IMR-90 (cell line): ENCODE measurements around the gene SPATA33. TPM values are rescaled to one million over a fixed set of nuclear protein-coding genes. Genes with fewer than 3 reads are reported as not detected.

Source experiments
- ATAC-seq: fragments of 200-7000 bp; cut with Tn5 transposase; 2 replicates; pipeline ENCODE4 v1.9.1; 2020; ENCODE audit warnings: low read depth, mild to moderate bottlenecking, moderate library complexity
- BruUV-seq: library from RNA; stranded (reverse); fragments of 400-500 nt; replicated peaks from 2 replicates; lab custom pipeline; 2021; lab: Mats Ljungman, UMichigan
- CTCF ChIA-PET: fragments of 300-600 bp; formaldehyde crosslinking; extraction: SDS; loops from one replicate; lab custom pipeline; 2021; ENCODE audit warnings: antibody characterized with exemption; lab: Yijun Ruan, JAX
- POLR2A ChIA-PET: fragments of 300-600 bp; sonication (Branson Sonifier 250); formaldehyde crosslinking; loops from one replicate; lab custom pipeline; 2022; ENCODE audit warnings: antibody characterized with exemption; ENCODE audit not compliant: unreplicated experiment; lab: Charles Lee
- DNase-seq: peaks from one replicate; pipeline ENCODE4 v3.0.0; 2013
- H2AFZ ChIP-seq: replicated peaks from 2 replicates; pipeline ENCODE3; 2013; ENCODE audit warnings: low read length, mild to moderate bottlenecking; ENCODE audit not compliant: poor library complexity
- H2AK5ac ChIP-seq: 2 replicates; pipeline ENCODE4 v1.6.1; 2013; ENCODE audit warnings: low read depth, low read length, inconsistent platforms
- H2AK9ac ChIP-seq: replicated peaks from 2 replicates; pipeline ENCODE3; 2013; ENCODE audit warnings: mild to moderate bottlenecking, low read depth, low read length, moderate library complexity; ENCODE audit not compliant: poor library complexity
- H2BK120ac ChIP-seq: 2 replicates; pipeline ENCODE4 v1.6.1; 2013; ENCODE audit warnings: low read depth, low read length, inconsistent platforms
- H2BK15ac ChIP-seq: 3 replicates; pipeline ENCODE4 v1.6.1; 2013; ENCODE audit warnings: low read depth, low read length, inconsistent platforms
- H2BK20ac ChIP-seq: 2 replicates; pipeline ENCODE4 v1.6.1; 2013; ENCODE audit warnings: low read depth, mild to moderate bottlenecking, inconsistent platforms, low read length, moderate library complexity
- H2BK5ac ChIP-seq: 2 replicates; pipeline ENCODE4 v1.6.1; 2013; ENCODE audit warnings: mild to moderate bottlenecking, low read depth, low read length, inconsistent platforms; ENCODE audit not compliant: poor library complexity, severe bottlenecking
- H3K14ac ChIP-seq: replicated peaks from 2 replicates; pipeline ENCODE4 v1.6.1; 2013; ENCODE audit warnings: low read depth, low read length, inconsistent platforms
- H3K18ac ChIP-seq: 2 replicates; pipeline ENCODE4 v1.6.1; 2013; ENCODE audit warnings: low read depth, low read length, control low read depth
- H3K23ac ChIP-seq: 2 replicates; pipeline ENCODE4 v1.6.1; 2013; ENCODE audit warnings: low read depth, low read length, inconsistent platforms
- H3K27ac ChIP-seq: 2 replicates; pipeline ENCODE4 v1.5.1; 2013; ENCODE audit warnings: mild to moderate bottlenecking, control low read depth, low read length; ENCODE audit not compliant: insufficient read depth
- H3K27me3 ChIP-seq: 2 replicates; pipeline ENCODE4 v1.6.1; 2013; ENCODE audit warnings: low read length; ENCODE audit not compliant: control insufficient read depth, insufficient read depth
- H3K36me3 ChIP-seq: 2 replicates; pipeline ENCODE4 v1.6.1; 2013; ENCODE audit warnings: low read length, mixed read lengths; ENCODE audit not compliant: control insufficient read depth, insufficient read depth
- H3K4ac ChIP-seq: 2 replicates; pipeline ENCODE4 v1.6.1; 2013; ENCODE audit warnings: low read depth, low read length, inconsistent platforms
- H3K4me1 ChIP-seq: 2 replicates; pipeline ENCODE4 v1.6.1; 2013; ENCODE audit warnings: low read length, mixed read lengths; ENCODE audit not compliant: control insufficient read depth, insufficient read depth
- H3K4me2 ChIP-seq: 2 replicates; pipeline ENCODE4 v1.6.1; 2013; ENCODE audit warnings: low read depth, mild to moderate bottlenecking, control low read depth, low read length, moderate library complexity
- H3K4me3 ChIP-seq: 2 replicates; pipeline ENCODE4 v1.5.1; 2013; ENCODE audit warnings: low read depth, mild to moderate bottlenecking, control low read depth, low read length, moderate library complexity; ENCODE audit not compliant: insufficient read depth
- H3K56ac ChIP-seq: 2 replicates; pipeline ENCODE4 v1.6.1; 2013; ENCODE audit warnings: low read length, inconsistent platforms; ENCODE audit not compliant: insufficient read depth; ENCODE audit errors: extremely low read depth
- H3K79me1 ChIP-seq, 2 experiments: 2 replicates each; pipeline ENCODE4 v1.6.1; 2013; ENCODE audit warnings: low read length in 2 of 2, inconsistent platforms in 1 of 2, low read depth in 1 of 2
- H3K9ac ChIP-seq: 2 replicates; pipeline ENCODE4 v1.6.1; 2013; ENCODE audit warnings: low read depth, low read length, control low read depth
- H3K9me1 ChIP-seq: 2 replicates; pipeline ENCODE4 v1.6.1; 2013; ENCODE audit warnings: low read length, inconsistent platforms; ENCODE audit not compliant: insufficient read depth
- H3K9me3 ChIP-seq: 2 replicates; pipeline ENCODE4 v1.6.1; 2013; ENCODE audit warnings: low read length; ENCODE audit not compliant: control insufficient read depth, insufficient read depth
- H4K20me1 ChIP-seq: 2 replicates; pipeline ENCODE4 v1.6.1; 2013; ENCODE audit warnings: low read length, inconsistent platforms; ENCODE audit not compliant: insufficient read depth
- H4K5ac ChIP-seq: 2 replicates; pipeline ENCODE4 v1.6.1; 2013; ENCODE audit warnings: mild to moderate bottlenecking, low read depth, low read length, control low read depth
- H4K8ac ChIP-seq, 2 experiments: 2 replicates each; pipeline ENCODE4 v1.6.1; 2013; ENCODE audit warnings: low read depth in 2 of 2, low read length in 2 of 2, control low read depth in 1 of 2, inconsistent platforms in 1 of 2
- H4K91ac ChIP-seq: 2 replicates; pipeline ENCODE4 v1.6.1; 2013; ENCODE audit warnings: low read depth, low read length, inconsistent platforms; ENCODE audit not compliant: insufficient read depth
- BHLHE40 ChIP-seq: fragments of 150-350 bp; IDR thresholded peaks from 2 replicates; pipeline ENCODE4 v1.6.1; 2016; ENCODE audit warnings: mild to moderate bottlenecking, low read depth, low read length
- CEBPB ChIP-seq: IDR thresholded peaks from 2 replicates; pipeline ENCODE4 v1.6.1; 2012; ENCODE audit warnings: low read depth, low read length, improper control_type of control experiment
- CHD1 ChIP-seq: IDR thresholded peaks from 2 replicates; pipeline ENCODE4 v1.6.1; 2012; ENCODE audit warnings: low read depth, low read length, improper control_type of control experiment
- FOS ChIP-seq: fragments of 150-350 bp; IDR thresholded peaks from 2 replicates; pipeline ENCODE4 v1.6.1; 2016; ENCODE audit warnings: low read depth, low read length
- MAFK ChIP-seq: IDR thresholded peaks from 2 replicates; pipeline ENCODE4 v1.6.1; 2012; ENCODE audit warnings: low read depth, low read length, improper control_type of control experiment
- MAZ ChIP-seq: IDR thresholded peaks from 2 replicates; pipeline ENCODE4 v1.6.1; 2012; ENCODE audit warnings: low read depth, mild to moderate bottlenecking, low read length, improper control_type of control experiment, moderate library complexity, borderline replicate concordance
- MXI1 ChIP-seq: IDR thresholded peaks from 2 replicates; pipeline ENCODE4 v1.6.1; 2012; ENCODE audit warnings: low read depth, mild to moderate bottlenecking, low read length, moderate library complexity, borderline replicate concordance
- NFE2L2 ChIP-seq: fragments of 150-350 bp; IDR thresholded peaks from 2 replicates; pipeline ENCODE4 v1.6.1; 2016; ENCODE audit warnings: low read depth, mild to moderate bottlenecking, low read length
- POLR2A ChIP-seq: IDR thresholded peaks from 2 replicates; pipeline ENCODE4 v1.6.1; 2012; ENCODE audit warnings: mild to moderate bottlenecking, low read depth, low read length
- RAD21 ChIP-seq: IDR thresholded peaks from 2 replicates; pipeline ENCODE4 v1.6.1; 2012; ENCODE audit warnings: low read length, improper control_type of control experiment
- RCOR1 ChIP-seq: IDR thresholded peaks from 2 replicates; pipeline ENCODE4 v1.6.1; 2012; ENCODE audit warnings: mild to moderate bottlenecking, low read length, improper control_type of control experiment; ENCODE audit not compliant: insufficient replicate concordance
- RFX5 ChIP-seq: IDR thresholded peaks from 2 replicates; pipeline ENCODE4 v1.8.0; 2012; ENCODE audit warnings: low read depth, mild to moderate bottlenecking, low read length, moderate library complexity
- SMC3 ChIP-seq: fragments of 150-350 bp; IDR thresholded peaks from 2 replicates; pipeline ENCODE4 v1.6.1; 2016; ENCODE audit warnings: low read depth, mild to moderate bottlenecking, antibody characterized with exemption, low read length, moderate library complexity
- WGBS, 2 experiments: methylation state at CpG; one replicate each; pipeline versions ENCODE4 v1.1.5 to v1.1.7; 2013; ENCODE audit warnings: missing lambda C conversion rate in 2 of 2; ENCODE audit not compliant: insufficient read length in 1 of 2; ENCODE audit errors: extremely low coverage in 2 of 2; 5-methylcytosine and 5-hydroxymethylcytosine counted together
- dilution Hi-C: fragments of 300-500 bp; cut with HindIII; formaldehyde crosslinking; loops from one replicate; pipeline ENCODE4 v1.14.3; 2018; ENCODE audit warnings: low sequenced_read_pairs; ENCODE audit not compliant: unreplicated experiment
- in situ Hi-C: fragments of 300-500 bp; cut with MboI; formaldehyde crosslinking; loops from 3 replicates; pipeline ENCODE4 v1.14.3; 2019; ENCODE audit warnings: low sequenced_read_pairs, inconsistent platforms, mixed read lengths
- intact Hi-C: fragments of 100-400 bp; cut with micrococcal nuclease; formaldehyde crosslinking; loops from 2 replicates; pipeline ENCODE4 v1.10.0; 2022
- polyA plus RNA-seq, 3 experiments: library from polyadenylated mRNA; depleted of rRNA; stranded (reverse); fragments of >200 nt; gene quantifications; 2 replicates each; pipeline ENCODE4 v1.2.3, GENCODE V29; 2012; ENCODE audit warnings: low replicate concordance in 1 of 3
- total RNA-seq: library from RNA; depleted of rRNA; stranded (reverse); fragments of >200 nt; gene quantifications from 2 replicates; pipeline ENCODE4 v1.2.3, GENCODE V29; 2012
- TF ChIP-seq, protein P1 (sequence below): fragments of 150-350 bp; IDR thresholded peaks from 2 replicates; pipeline ENCODE4 v1.6.1; 2016; ENCODE audit warnings: low read depth, mild to moderate bottlenecking, low read length, moderate library complexity, borderline replicate concordance
- TF ChIP-seq, protein P2 (sequence below): fragments of 150-350 bp; IDR thresholded peaks from 2 replicates; pipeline ENCODE4 v1.6.1; 2017; ENCODE audit warnings: mild to moderate bottlenecking, antibody characterized with exemption, low read length, low read depth
- TF ChIP-seq, protein P3 (sequence below): conservative IDR thresholded peaks from 2 replicates; pipeline ENCODE4 v1.5.1; 2012; ENCODE audit warnings: mild to moderate bottlenecking, low read depth, low read length, improper control_type of control experiment

Gene SPATA33
- total and polyA plus RNA-seq, 2 of the 4 experiments (the other 2 are of a cell fraction), result 0.90 to 3.4 TPM

DNA sequence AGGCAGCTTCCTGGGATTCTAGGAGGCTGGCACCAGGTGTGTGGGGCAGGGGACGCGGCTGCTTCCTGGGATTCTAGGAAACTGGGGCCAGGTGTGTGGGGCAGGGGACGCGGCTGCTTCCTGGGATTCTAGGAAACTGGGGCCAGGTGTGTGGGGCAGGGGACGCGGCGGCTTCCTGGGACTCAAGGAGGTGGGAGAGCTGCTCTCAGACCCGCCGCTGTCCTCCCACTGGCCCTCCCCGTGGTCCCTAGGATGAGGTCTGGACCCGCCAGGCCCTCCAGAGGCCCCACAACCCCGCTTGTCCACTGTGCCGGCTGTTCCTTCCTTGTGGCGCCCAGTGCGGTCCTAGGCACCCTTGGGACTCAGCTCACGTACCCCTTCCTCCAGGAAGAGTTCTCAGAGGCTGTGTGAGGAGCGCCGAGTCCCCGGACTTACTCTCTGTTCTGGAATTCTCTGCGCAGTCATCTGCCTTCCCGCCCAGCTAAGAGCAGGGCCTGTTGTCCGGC lies 43.6 kb upstream of the SPATA33 start:
- TF ChIP-seq MAZ, result no peak
- TF ChIP-seq MAFK, result no peak
- no peak for TF ChIP-seq FOS
- no peak for TF ChIP-seq SMC3
- TF ChIP-seq, protein P1, sequence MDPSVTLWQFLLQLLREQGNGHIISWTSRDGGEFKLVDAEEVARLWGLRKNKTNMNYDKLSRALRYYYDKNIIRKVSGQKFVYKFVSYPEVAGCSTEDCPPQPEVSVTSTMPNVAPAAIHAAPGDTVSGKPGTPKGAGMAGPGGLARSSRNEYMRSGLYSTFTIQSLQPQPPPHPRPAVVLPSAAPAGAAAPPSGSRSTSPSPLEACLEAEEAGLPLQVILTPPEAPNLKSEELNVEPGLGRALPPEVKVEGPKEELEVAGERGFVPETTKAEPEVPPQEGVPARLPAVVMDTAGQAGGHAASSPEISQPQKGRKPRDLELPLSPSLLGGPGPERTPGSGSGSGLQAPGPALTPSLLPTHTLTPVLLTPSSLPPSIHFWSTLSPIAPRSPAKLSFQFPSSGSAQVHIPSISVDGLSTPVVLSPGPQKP, result no peak
- no peak for TF ChIP-seq POLR2A
- TF ChIP-seq RFX5, result no peak
- no peak for TF ChIP-seq MXI1
- TF ChIP-seq CHD1, result no peak
- no peak for TF ChIP-seq NFE2L2
- TF ChIP-seq, protein P2, sequence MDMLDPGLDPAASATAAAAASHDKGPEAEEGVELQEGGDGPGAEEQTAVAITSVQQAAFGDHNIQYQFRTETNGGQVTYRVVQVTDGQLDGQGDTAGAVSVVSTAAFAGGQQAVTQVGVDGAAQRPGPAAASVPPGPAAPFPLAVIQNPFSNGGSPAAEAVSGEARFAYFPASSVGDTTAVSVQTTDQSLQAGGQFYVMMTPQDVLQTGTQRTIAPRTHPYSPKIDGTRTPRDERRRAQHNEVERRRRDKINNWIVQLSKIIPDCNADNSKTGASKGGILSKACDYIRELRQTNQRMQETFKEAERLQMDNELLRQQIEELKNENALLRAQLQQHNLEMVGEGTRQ, result no peak
- TF ChIP-seq RCOR1, result no peak
- TF ChIP-seq, protein P3, sequence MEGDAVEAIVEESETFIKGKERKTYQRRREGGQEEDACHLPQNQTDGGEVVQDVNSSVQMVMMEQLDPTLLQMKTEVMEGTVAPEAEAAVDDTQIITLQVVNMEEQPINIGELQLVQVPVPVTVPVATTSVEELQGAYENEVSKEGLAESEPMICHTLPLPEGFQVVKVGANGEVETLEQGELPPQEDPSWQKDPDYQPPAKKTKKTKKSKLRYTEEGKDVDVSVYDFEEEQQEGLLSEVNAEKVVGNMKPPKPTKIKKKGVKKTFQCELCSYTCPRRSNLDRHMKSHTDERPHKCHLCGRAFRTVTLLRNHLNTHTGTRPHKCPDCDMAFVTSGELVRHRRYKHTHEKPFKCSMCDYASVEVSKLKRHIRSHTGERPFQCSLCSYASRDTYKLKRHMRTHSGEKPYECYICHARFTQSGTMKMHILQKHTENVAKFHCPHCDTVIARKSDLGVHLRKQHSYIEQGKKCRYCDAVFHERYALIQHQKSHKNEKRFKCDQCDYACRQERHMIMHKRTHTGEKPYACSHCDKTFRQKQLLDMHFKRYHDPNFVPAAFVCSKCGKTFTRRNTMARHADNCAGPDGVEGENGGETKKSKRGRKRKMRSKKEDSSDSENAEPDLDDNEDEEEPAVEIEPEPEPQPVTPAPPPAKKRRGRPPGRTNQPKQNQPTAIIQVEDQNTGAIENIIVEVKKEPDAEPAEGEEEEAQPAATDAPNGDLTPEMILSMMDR, result no peak
- TF ChIP-seq RAD21, result no peak
- no peak for TF ChIP-seq BHLHE40
- TF ChIP-seq CEBPB, result no peak
- Histone ChIP-seq H3K23ac (no peak overlapping the region), H3K4me1 (no peaks in the 10 kb centered on the region; the same call in 1 of the 2 replicates), H3K4me3 (no peak overlapping the region), H2BK120ac (no peak overlapping the region), H2BK5ac (no peak overlapping the region), H4K20me1 (0 out of 2 replicates have a peak, but pooled peaks cover 1% of the 10 kb centered on the region), H3K9ac (no peak overlapping the region), H3K27me3 (peaks cover 2% of the 10 kb centered on the region; the same call in 1 of the 2 replicates), H3K36me3 (no peaks in the 10 kb centered on the region), H3K9me3 (no peaks in the 10 kb centered on the region), H2AFZ (no peak overlapping the region), H4K91ac (no peak overlapping the region), H3K56ac (no peak overlapping the region), H2AK9ac (no peak overlapping the region), H2AK5ac (no peak overlapping the region), H3K18ac (no peak overlapping the region), H2BK20ac (no peak overlapping the region), H3K9me1 (no peaks in the 10 kb centered on the region), H3K79me1 (no peaks in the 10 kb centered on the region), H3K4ac (no peak overlapping the region), H4K5ac (no peak overlapping the region), H2BK15ac (no peak overlapping the region), H3K4me2 (no peak overlapping the region), H4K8ac (no peak overlapping the region), H3K14ac (no peak overlapping the region), H3K27ac (no peak overlapping the region)
- in situ Hi-C loops (no loop called here), dilution Hi-C loops (no loop called here), intact Hi-C loops (no loop called here)
- ATAC-seq (no peak), DNase-seq (no peak)
- CTCF ChIA-PET, result interaction anchor here (1.6 kb wide), 1 partner anchor 12 kb away, joined by 5 read pairs; no protein-coding TSS in a partner anchor
- no TSS peak for BruUV-seq
- WGBS, 2 experiments, result 91% methylated on average over 15 of the region's 22 CpGs; no CpG with 5 or more reads in 1 of the 2 experiments
- POLR2A ChIA-PET, result no interaction called here
